Stimulated activated CD4-positive, alpha-beta T cell treated with anti-CD3 and anti-CD28 coated beads, Interleukin-12 subunit alpha, Interleukin-12 subunit beta, amount 100 ng/mL, for 48 hours (primary cell): ENCODE measurements around the gene ITSN1.
"Not testable (repeated sequence)": the region's sequence is repeated elsewhere in the genome, so short reads cannot be mapped to it uniquely, and the experiment has no call there.

ENCODE experiments used
- DNase-seq, 3 donors: peaks; one replicate each; pipeline ENCODE4 v3.0.0-alpha.2; 2020; ENCODE audit warnings: low read depth in 2 of 3, low spot score in 1 of 3

Gene ITSN1

GRCh38 chr21:33650929-33651509 lies 8.7 kb downstream of the ITSN1 start:
- DNase-seq = no peak

- no peak for DNase-seq
Observed at GRCh38 chr21:33651965-33652680, 9.8 kb downstream of the ITSN1 start.

- DNase-seq = no peak
Observed at GRCh38 chr21:33654412-33654811, 12.1 kb downstream of the ITSN1 start.

- no peak for DNase-seq
Observed at GRCh38 chr21:33655588-33656221, 13.4 kb downstream of the ITSN1 start.

GRCh38 chr21:33657124-33657820 lies 15.0 kb downstream of the ITSN1 start:
- no peak for DNase-seq

GRCh38 chr21:33658919-33659567 lies 16.7 kb downstream of the ITSN1 start:
- DNase-seq = no peak

- no peak for DNase-seq
Observed at GRCh38 chr21:33659568-33659949, 17.3 kb downstream of the ITSN1 start.

- DNase-seq = no peak
Observed at GRCh38 chr21:33660406-33660805, 18.1 kb downstream of the ITSN1 start.

GRCh38 chr21:33661146-33661545 lies 18.8 kb downstream of the ITSN1 start:
- no peak for DNase-seq

GRCh38 chr21:33662046-33662445 lies 19.7 kb downstream of the ITSN1 start:
- no peak for DNase-seq

- DNase-seq = no peak
Observed at GRCh38 chr21:33663241-33663640, 20.9 kb downstream of the ITSN1 start.

GRCh38 chr21:33664135-33664534 lies 21.8 kb downstream of the ITSN1 start:
- DNase-seq = no peak

- DNase-seq = no peak
Observed at GRCh38 chr21:33666153-33666552, 23.9 kb downstream of the ITSN1 start.

GRCh38 chr21:33667636-33668035 lies 25.3 kb downstream of the ITSN1 start:
- no peak for DNase-seq

GRCh38 chr21:33668180-33668579 lies 25.9 kb downstream of the ITSN1 start:
- no peak for DNase-seq

- no peak for DNase-seq
Observed at GRCh38 chr21:33668620-33669019, 26.3 kb downstream of the ITSN1 start.

GRCh38 chr21:33670076-33670978 lies 28.0 kb downstream of the ITSN1 start:
- DNase-seq = no peak

- DNase-seq = no peak
Observed at GRCh38 chr21:33673473-33673872, 31.2 kb downstream of the ITSN1 start.

- no peak for DNase-seq
Observed at GRCh38 chr21:33674226-33674625, 31.9 kb downstream of the ITSN1 start.

- DNase-seq = not testable (repeated sequence)
Observed at GRCh38 chr21:33676666-33677065, 34.4 kb downstream of the ITSN1 start.
